Measurements from ENCODE around the gene TSEN34. TPM values are rescaled to one million over a fixed set of nuclear protein-coding genes. Genes with fewer than 3 reads are reported as not detected.

The TSEN34 gene
- total RNA-seq, 2 experiments from 2014 or later = 8.0 to 8.5 TPM

DNA sequence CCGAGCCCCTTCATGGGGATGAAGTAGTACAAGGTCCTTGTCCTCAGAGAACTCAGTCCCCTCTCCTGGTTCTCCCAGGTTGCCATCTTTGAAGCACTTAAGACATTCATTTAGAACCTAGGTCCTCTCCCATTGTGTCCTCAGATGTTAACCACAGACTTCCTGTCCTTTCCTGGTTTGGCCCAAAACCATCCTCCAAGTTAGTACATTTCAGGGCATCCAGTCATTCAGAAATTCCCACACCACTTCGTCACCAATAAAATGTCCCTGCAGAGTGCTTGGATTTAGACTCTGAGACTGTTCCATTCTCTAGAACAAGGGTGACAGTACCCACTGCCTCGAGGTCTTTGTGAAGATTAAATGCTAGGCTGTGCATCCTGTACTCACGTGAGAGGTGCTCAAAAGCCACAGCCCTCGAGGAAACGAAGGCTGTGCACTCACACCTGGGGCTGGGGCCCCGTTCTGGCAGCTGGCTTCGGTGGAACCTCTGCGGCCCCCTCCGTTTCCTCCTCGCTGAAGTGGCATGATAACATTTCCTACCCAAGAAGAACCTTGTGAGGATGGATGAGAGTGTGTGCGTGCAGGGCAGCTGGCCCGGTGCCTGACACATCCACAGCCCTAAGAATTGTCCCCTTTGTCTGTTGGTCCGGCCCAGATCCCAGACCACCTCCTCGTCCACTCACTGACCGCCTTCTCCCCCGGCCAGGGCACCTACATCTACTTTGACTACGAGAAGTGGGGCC lies 36.3 kb upstream of the TSEN34 start:
- H3K9me3 Mint-ChIP-seq = no peaks in the 10 kb centered on the region
- H3K27me3 Mint-ChIP-seq (ENCODE audit: low read depth) = no peaks in the 10 kb centered on the region
- H3K27ac Mint-ChIP-seq = peak overlapping the region; percentile 81
- peaks cover 43% of the 10 kb centered on the region for H3K36me3 Mint-ChIP-seq (ENCODE audit: low read depth)
- intact Hi-C loops (cut with micrococcal nuclease) = no loop called here
- CTCF ChIA-PET = no interaction called here
- no peak overlapping the region for H3K4me3 Mint-ChIP-seq
- peaks cover 43% of the 10 kb centered on the region for H3K4me1 Mint-ChIP-seq (ENCODE audit: low read depth)
- peak; percentile 54 for DNase-seq

DNA sequence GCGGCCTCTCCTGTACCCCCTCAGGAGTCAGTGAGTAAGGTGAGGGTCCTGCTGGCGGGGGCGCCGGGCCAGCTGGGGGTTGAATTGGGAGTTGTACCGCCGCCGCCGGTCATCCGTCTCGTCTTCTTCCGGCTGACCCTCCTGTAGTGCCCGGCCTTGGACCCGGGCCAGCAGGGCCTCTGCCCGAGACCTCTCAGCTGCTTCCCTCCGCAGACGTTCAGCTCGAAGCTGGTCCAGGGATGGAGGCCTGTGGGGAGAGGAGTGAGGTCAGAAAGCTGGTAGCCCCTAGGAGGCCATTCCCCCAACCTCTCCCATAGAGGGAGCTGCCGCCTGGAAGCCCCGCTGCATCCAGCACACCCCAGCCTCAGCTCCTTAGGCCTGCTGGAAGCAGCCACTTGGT lies 35.4 kb upstream of the TSEN34 start:
- H3K27ac Mint-ChIP-seq = no peak overlapping the region
- H3K9me3 Mint-ChIP-seq = no peaks in the 10 kb centered on the region
- peaks cover 40% of the 10 kb centered on the region for H3K36me3 Mint-ChIP-seq (ENCODE audit: low read depth)
- no peak overlapping the region for H3K4me3 Mint-ChIP-seq
- peaks cover 50% of the 10 kb centered on the region for H3K4me1 Mint-ChIP-seq (ENCODE audit: low read depth)
- no peak for DNase-seq
- H3K27me3 Mint-ChIP-seq (ENCODE audit: low read depth) = no peaks in the 10 kb centered on the region
- CTCF ChIA-PET = no interaction called here
- intact Hi-C loops (cut with micrococcal nuclease) = no loop called here

GRCh38 chr19:54156490-54156889 lies 34.6 kb upstream of the TSEN34 start:
- Mint-ChIP-seq H3K4me3 (no peak overlapping the region), H3K36me3 (ENCODE audit: low read depth) (peaks cover 35% of the 10 kb centered on the region), H3K9me3 (no peaks in the 10 kb centered on the region), H3K4me1 (ENCODE audit: low read depth) (peaks cover 54% of the 10 kb centered on the region), H3K27me3 (ENCODE audit: low read depth) (no peaks in the 10 kb centered on the region), H3K27ac (peak overlapping the region; percentile 56)
- intact Hi-C loops (cut with micrococcal nuclease) = no loop called here
- CTCF ChIA-PET = no interaction called here
- no peak for DNase-seq

DNA sequence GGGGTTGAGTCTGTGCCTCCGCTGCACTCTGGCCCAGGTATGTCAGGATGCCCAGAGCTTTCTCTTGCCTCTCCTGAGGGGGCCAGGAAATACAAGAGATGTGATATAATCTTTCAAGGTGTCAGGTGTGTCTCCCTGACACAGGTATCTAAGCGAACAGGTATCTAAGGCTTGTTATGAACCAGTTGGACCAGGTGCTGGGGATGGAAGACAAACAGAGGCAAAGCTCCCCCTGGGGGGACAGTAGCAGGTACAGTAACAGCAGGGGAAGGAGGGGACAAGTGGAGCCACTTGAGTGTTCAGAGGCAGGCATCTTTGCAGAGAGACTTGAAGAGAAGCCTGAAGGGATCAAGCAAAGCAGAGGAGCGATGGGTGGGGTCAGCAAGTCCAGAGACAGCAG lies 34.2 kb upstream of the TSEN34 start:
- DNase-seq = no peak
- no peaks in the 10 kb centered on the region for H3K27me3 Mint-ChIP-seq (ENCODE audit: low read depth)
- CTCF ChIA-PET = no interaction called here
- intact Hi-C loops (cut with micrococcal nuclease) = no loop called here
- H3K4me3 Mint-ChIP-seq = no peak overlapping the region
- H3K4me1 Mint-ChIP-seq (ENCODE audit: low read depth) = peaks cover 58% of the 10 kb centered on the region
- no peaks in the 10 kb centered on the region for H3K9me3 Mint-ChIP-seq
- H3K36me3 Mint-ChIP-seq (ENCODE audit: low read depth) = peaks cover 32% of the 10 kb centered on the region
- peak overlapping the region; percentile 56 for H3K27ac Mint-ChIP-seq

DNA sequence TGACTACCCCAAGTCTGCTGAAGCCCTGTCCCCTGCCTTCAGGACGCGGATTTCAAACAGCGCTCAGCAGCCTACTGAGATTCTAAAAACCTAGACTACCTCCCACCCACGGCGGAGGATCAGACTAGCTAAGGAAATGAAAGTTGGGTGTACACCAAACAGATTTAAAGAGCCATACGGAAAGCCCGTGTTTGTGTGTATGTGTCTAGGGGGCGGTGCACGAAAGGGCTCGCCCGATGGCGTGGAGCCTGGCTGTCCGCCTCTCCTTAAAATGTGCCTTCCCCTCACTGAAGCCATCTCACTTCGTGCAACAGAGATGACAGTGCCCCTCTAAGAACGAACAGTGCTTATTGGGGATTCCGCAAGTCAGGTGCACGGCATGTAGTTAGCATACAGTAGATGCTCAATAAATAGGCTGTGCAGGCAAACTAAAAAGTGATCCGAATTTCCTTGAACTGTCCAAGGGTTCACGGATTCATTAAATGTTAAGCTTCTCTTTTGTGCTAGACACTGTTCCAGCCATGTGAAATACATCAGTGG lies 32.2 kb upstream of the TSEN34 start:
- H3K36me3 Mint-ChIP-seq (ENCODE audit: low read depth) = peaks cover 25% of the 10 kb centered on the region
- H3K27ac Mint-ChIP-seq = peak overlapping the region; percentile 99
- CTCF ChIA-PET = interaction anchor here (0.6 to 1.1 kb wide), 3 partner anchors 15 to 298 kb away, joined by 3 read pairs; partner anchors contain the start of gene MYADM
- H3K27me3 Mint-ChIP-seq (ENCODE audit: low read depth) = peaks cover 2% of the 10 kb centered on the region
- peak; percentile 51 for DNase-seq
- intact Hi-C loops (cut with micrococcal nuclease) = loop anchor here (1.0 kb wide), 6 partner anchors 22 to 305 kb away; partner anchors contain the start of genes CNOT3, NDUFA3, PRPF31 and TFPT
- H3K4me3 Mint-ChIP-seq = peak overlapping the region; percentile 100
- peaks cover 58% of the 10 kb centered on the region for H3K4me1 Mint-ChIP-seq (ENCODE audit: low read depth)
- no peaks in the 10 kb centered on the region for H3K9me3 Mint-ChIP-seq

DNA sequence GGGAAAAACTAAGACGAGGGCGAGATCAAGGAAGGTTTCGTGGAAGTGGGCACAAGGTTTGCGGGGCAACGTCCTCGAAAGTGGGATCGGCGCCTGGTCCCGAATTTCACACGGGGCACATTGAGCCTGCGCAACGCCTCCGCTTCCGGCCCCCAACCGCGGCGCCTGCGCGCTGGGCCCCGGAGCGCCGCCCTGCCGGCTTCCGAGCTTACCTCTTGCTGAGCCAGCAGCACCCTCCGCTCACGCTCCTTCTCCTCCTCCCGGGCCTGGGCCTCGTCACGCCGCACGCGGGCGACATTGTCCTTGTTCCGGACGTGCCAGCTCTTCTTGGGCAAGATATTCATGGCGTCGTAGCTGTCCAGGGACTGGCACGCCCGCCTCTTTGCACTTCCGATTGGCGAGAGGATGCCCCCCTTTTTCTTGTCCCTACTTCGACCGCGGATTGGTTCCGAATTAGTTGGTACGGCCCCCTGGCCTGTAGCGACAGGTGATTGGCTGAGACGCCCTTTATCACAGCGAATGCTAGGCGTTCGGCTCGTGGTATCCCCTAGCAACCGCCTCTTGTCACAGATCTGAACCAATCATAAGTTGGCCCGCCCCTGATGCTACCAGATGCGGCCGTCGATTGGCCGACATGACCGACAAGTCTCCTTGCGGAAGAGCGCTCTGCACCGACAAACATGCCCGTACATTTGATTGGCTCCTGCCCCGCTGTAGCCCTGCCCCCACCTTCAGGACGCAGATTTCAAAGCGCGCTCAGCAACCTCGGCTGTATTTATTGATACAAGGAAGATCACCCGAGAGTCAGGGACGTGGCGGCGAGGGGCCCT lies 31.5 kb upstream of the TSEN34 start, which contains the start of gene LENG1:
Gene LENG1 (minus strand): TSS at position 370 of the 830 bp plus-strand sequence. CDS start 26 bp downstream, at position 344.
- Mint-ChIP-seq H3K27me3 (ENCODE audit: low read depth) (peaks cover 7% of the 10 kb centered on the region), H3K27ac (peak within 1 kb of the TSS; percentile 99), H3K4me3 (peak within 1 kb of the TSS; percentile 100), H3K36me3 (ENCODE audit: low read depth) (peaks cover 20% of the 10 kb centered on the region), H3K9me3 (no peaks in the 10 kb centered on the region), H3K4me1 (ENCODE audit: low read depth) (peaks cover 58% of the 10 kb centered on the region)
- CTCF ChIA-PET = interaction anchor here (0.9 to 1.1 kb wide), 2 partner anchors 16 to 30 kb away, joined by 3 to 7 read pairs; partner anchors contain the start of gene MBOAT7
- intact Hi-C loops (cut with micrococcal nuclease) = loop anchor here (1.0 to 10.0 kb wide), 7 partner anchors 22 to 305 kb away; partner anchors contain the start of genes CNOT3, LENG8, NDUFA3 and PRPF31
- peak; percentile 100 for DNase-seq

DNA sequence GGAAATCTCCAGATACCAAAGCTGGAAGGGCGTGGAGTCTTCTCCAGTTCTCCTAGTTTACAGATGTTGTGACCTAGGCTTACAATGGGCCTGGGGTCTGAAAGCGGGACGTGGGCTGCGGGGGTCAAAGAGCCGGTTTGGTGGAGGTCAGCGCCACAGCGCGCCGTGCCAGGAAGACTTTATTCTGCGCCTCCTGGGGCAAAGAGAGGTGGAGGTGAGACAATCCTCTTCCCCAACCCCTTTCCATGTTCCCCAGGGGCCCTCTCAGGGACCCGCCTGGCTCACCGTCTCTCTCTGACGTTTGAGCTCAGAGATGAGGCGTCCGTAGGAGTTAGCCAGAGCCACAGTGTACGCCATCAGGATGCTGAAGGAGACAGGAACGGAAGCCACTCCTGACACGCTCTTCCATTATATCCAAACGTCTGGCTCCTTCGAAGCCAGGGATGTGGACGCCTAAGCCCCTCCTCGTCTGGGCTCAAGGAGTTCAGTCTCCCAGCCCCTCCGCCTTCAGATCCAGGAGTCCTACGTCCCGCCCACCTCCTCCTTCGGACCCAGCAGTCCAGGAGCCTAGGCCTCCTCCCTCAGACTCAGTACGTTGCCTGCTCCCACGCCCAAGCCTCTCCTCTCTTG lies 30.8 kb upstream of the TSEN34 start:
- intact Hi-C loops (cut with micrococcal nuclease) = loop anchor here (10.0 kb wide), 1 partner anchor 285 kb away; the partner anchor contains the start of gene LENG8
- H3K27ac Mint-ChIP-seq = peak overlapping the region; percentile 92
- CTCF ChIA-PET = interaction anchor here (0.9 kb wide), 1 partner anchor 29 kb away, joined by 7 read pairs; the partner anchor contains the start of gene MBOAT7

GRCh38 chr19:54160854-54161253 lies 30.3 kb upstream of the TSEN34 start:
- H3K27me3 Mint-ChIP-seq (ENCODE audit: low read depth) = peaks cover 9% of the 10 kb centered on the region
- DNase-seq = no peak
- no peak overlapping the region for H3K27ac Mint-ChIP-seq
- H3K9me3 Mint-ChIP-seq = no peaks in the 10 kb centered on the region
- H3K4me1 Mint-ChIP-seq (ENCODE audit: low read depth) = peaks cover 54% of the 10 kb centered on the region
- H3K36me3 Mint-ChIP-seq (ENCODE audit: low read depth) = peaks cover 13% of the 10 kb centered on the region
- CTCF ChIA-PET = interaction anchor here (0.6 kb wide), 1 partner anchor 24 kb away, joined by 3 read pairs; no protein-coding TSS in a partner anchor
- H3K4me3 Mint-ChIP-seq = peak overlapping the region; percentile 100
- intact Hi-C loops (cut with micrococcal nuclease) = loop anchor here (10.0 kb wide), 1 partner anchor 284 kb away; the partner anchor contains the start of gene LENG8

More for the DNA sequence above, 30.8 kb upstream of the TSEN34 start:
- Mint-ChIP-seq H3K4me3 (peak overlapping the region; percentile 100), H3K4me1 (ENCODE audit: low read depth) (peaks cover 56% of the 10 kb centered on the region), H3K27me3 (ENCODE audit: low read depth) (peaks cover 9% of the 10 kb centered on the region), H3K9me3 (no peaks in the 10 kb centered on the region), H3K36me3 (ENCODE audit: low read depth) (peaks cover 14% of the 10 kb centered on the region)
- DNase-seq = peak; percentile 21

DNA sequence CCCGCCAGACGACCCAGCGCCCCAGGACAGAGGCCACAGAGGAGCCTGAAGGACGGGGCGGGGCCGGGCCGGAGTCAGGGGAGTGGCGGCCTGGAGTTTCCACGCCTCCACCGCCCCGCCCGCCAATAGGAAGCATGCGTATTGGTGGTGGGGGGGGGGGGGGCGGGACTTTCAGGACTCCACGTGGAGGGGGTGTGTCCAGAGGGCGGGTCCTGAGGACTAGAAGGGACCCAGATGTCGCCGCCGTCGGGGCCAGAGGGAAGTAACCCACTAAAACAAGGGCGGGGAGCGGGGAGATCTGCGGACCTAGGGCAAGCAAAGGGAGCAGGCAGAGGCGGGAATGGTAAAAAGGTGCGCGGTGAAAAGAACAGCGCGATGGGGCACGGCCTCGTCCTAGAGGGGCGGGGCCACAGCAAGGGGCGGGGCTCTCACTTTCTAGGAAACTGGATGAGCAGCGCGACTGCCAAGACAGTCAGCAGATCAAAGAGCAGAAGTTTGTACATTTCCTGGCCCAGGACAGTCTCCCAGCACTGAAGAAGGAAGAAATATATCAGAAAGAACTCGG lies 28.8 kb upstream of the TSEN34 start:
- peaks cover 5% of the 10 kb centered on the region for H3K36me3 Mint-ChIP-seq (ENCODE audit: low read depth)
- H3K4me1 Mint-ChIP-seq (ENCODE audit: low read depth) = peaks cover 45% of the 10 kb centered on the region
- H3K27ac Mint-ChIP-seq = no peak overlapping the region
- intact Hi-C loops (cut with micrococcal nuclease) = loop anchor here (10.0 kb wide), 1 partner anchor 282 kb away; the partner anchor contains the start of gene LENG8
- CTCF ChIA-PET = no interaction called here
- H3K9me3 Mint-ChIP-seq = no peaks in the 10 kb centered on the region
- DNase-seq = peak; percentile 89
- H3K27me3 Mint-ChIP-seq (ENCODE audit: low read depth) = peaks cover 9% of the 10 kb centered on the region
- peak overlapping the region; percentile 74 for H3K4me3 Mint-ChIP-seq

GRCh38 chr19:54162884-54163283 lies 28.2 kb upstream of the TSEN34 start:
- no peak for DNase-seq
- intact Hi-C loops (cut with micrococcal nuclease) = loop anchor here (10.0 kb wide), 1 partner anchor 282 kb away; the partner anchor contains the start of gene LENG8
- peaks cover 45% of the 10 kb centered on the region for H3K4me1 Mint-ChIP-seq (ENCODE audit: low read depth)
- H3K27ac Mint-ChIP-seq = no peak overlapping the region
- CTCF ChIA-PET = no interaction called here
- H3K9me3 Mint-ChIP-seq = no peaks in the 10 kb centered on the region
- H3K36me3 Mint-ChIP-seq (ENCODE audit: low read depth) = peaks cover 5% of the 10 kb centered on the region
- no peak overlapping the region for H3K4me3 Mint-ChIP-seq
- peaks cover 9% of the 10 kb centered on the region for H3K27me3 Mint-ChIP-seq (ENCODE audit: low read depth)

DNA sequence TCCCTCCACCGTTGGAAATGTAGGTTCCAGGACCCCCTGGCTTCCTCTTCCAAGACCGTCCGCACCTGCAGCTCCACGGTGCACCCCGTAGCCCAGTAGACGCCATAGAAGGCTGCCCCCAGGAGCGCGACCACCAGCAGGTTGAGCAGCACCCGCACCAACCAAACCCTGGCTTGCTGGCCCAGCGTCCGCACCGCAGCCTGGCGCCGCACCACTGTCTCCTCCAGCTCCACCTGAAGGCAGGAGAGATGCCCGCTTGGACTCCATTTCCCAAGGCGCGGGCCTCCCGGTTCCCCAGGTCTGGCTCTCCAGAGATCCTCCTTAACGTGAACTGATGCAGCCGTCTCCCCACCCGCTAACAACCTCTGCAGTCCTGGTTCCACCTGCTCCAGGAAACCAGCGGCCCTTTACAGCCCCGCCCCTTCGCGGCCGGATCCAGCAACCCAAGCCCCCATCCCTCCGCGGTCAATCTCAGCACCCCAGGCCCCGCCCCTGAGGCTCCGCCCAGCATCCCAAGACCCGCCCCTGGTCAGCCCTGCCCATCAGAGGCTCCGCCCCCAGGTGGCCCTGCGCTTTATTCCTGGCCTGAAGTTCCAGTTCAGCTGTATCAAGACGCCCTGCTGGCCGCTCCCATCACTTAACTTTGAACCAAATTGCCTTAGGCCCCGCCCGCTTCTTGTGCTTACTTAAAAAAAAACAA lies 26.6 kb upstream of the TSEN34 start:
- no peak overlapping the region for H3K27ac Mint-ChIP-seq
- peak; percentile 56 for DNase-seq
- CTCF ChIA-PET = interaction anchor here (0.9 kb wide), 1 partner anchor 25 kb away, joined by 4 read pairs; the partner anchor contains the start of gene MBOAT7
- peaks cover under 1% of the 10 kb centered on the region for H3K36me3 Mint-ChIP-seq (ENCODE audit: low read depth)
- H3K4me3 Mint-ChIP-seq = peak overlapping the region; percentile 38
- intact Hi-C loops (cut with micrococcal nuclease) = loop anchor here (10.0 kb wide), 1 partner anchor 280 kb away; the partner anchor contains the start of gene LENG8
- peaks cover 9% of the 10 kb centered on the region for H3K27me3 Mint-ChIP-seq (ENCODE audit: low read depth)
- peaks cover 42% of the 10 kb centered on the region for H3K4me1 Mint-ChIP-seq (ENCODE audit: low read depth)
- no peaks in the 10 kb centered on the region for H3K9me3 Mint-ChIP-seq
